Activated CD8-positive, alpha-beta memory T cell treated with anti-CD3 and anti-CD28 coated beads, Interleukin-2, amount 50 U/mL, for 24 hours (primary cell): Measurements from ENCODE around the gene TPT1.

Source experiments
- DNase-seq: peaks from one replicate; pipeline ENCODE4 v3.0.0-alpha.2; 2020; ENCODE audit errors: extremely low read depth

Gene TPT1

DNA sequence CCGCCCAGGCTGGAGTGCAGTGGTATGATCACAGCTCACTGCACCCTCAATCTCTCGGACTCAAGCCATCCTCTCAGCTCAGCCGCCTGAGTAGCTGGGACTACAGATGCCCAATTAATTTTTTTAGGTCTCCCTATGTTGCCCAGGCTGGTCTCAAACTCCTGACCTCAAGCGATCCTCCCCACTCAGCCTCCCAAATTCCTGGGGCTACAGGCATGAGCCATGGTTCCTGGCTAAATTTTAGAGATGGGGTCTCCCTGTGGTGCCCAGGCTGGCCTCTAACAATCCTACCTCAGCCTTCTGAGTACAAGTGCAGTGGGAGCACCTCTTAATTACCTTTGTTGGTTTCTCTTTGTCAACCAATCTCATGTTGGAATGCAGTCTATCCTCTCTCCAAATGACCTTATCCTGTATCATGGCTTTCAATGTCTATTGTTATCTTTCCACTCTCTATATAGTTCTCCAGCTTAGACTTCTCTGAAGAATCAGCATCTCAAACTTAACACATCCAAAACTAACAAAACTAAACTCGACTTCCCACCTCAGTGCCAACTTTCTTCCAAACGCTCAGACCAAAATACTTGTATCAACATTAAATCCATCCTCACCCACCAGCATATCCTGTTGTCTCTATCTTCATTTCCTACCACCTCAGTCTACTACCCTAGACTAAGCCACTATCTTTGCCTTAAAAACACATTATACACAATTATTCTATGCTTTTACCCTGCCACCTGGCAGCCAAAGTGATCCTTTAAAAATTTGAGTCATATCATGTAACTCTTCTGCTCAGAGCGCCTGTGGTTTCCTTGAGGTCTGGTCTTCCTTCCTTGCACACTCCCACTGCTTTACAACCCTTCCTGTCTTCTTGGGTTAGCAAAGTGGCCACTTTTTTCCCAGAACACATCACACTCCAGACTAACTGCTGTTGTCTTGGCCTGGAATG lies 6.7 kb downstream of the TPT1 start:
- no peak for DNase-seq

DNA sequence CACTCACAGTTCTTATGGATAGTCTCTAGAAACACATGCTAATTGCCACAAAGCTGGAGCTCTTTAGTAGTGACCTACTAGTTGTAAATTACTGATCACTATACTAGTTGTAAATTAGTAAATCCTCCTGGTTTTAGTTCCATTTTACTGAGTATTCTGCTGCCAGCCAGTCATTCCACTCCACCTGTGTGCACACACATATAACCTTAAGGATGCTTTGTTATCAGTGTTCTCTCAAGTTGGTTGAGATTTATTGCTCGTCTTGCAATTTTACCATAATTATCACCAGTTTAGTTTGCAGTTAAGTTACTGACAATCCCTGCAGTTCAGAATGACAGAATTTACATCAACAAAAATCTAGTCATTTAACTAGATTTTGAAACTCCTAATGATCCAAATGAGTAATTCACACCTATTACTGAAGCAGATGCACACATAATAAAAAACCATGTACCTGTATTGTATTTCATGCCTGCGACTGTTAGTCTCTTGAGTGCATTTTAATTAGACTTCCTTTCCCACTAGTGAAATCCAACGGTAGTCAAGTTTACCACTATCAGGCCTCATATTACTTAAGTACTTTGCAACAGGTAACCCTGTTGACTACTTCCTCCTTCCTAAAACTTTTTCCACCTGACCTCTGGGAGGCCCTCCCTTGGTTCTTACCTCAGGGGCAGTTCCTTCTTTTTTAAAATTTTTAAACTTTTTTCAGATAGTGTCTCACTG lies 7.6 kb downstream of the TPT1 start:
- DNase-seq, result no peak

DNA sequence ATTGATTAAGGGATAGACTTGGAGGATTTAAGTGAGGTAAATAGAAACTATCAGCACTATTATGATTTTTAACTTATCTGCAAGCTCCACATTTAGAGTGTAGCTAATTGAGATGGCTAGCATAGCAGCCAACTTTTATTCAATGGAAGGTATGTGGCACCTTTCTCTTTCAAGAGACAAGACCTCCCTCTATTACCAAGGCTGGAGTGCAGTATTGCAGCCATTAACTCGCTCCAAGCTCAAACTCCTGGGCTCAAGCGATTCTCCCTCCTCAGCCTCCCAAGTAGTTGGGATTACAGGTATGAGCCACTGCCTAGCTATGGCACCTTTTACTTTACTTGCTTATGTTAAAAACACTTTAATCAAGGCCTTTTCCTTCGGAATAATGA lies 8.2 kb downstream of the TPT1 start:
- no peak for DNase-seq

DNA sequence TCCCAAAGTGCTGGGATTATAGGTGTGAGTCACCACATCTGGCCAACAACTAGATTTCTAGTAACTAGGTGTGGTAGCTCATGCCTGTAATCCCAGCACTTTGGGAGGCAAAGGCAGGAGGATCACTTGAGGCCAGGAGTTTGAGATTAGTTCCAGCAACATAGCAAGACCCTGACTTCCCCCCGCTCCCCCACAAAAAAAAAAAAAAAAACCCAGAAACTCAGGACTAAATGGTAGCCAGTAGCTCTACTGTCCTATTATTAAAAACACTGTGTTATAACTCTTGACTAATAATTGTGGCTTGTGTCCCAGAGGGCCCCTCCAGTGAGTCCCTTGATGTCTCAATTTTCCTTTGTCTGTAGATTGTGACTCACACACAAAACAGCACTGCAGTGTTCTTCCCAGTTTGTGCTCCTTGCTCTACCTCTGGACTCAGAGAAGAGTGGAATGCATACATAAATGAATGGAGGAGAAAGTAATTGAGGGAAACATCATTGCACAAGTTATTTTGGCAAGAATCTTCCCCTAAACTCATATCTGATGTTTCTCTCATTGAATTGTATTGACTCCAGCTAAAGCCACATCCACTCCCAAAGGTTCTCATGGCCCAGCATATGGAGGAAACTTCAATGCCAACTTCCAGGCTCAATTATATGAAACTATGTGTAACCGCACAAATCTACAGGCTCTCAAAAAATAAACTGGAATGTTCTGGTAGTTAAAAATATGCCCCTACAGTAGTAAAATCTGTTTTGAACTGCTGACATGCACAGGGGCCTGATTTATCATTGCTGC lies 8.8 kb downstream of the TPT1 start:
- DNase-seq, result no peak

DNA sequence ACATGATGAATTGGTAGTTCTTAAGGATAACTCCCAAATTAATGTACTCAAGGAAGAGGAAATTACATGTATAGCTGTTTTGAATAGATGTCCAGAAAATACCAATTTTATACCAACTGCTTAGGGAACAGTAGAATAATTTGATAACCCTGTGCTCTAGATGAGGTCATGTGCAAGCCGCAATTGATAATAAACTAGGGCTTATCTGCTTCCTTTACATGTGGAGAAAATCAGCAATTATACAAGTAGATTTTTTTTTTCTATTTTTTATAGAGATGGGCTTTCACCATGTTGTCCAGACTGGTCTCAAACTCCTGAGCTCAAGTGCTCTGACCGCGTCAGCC lies 9.3 kb downstream of the TPT1 start:
- no peak for DNase-seq

DNA sequence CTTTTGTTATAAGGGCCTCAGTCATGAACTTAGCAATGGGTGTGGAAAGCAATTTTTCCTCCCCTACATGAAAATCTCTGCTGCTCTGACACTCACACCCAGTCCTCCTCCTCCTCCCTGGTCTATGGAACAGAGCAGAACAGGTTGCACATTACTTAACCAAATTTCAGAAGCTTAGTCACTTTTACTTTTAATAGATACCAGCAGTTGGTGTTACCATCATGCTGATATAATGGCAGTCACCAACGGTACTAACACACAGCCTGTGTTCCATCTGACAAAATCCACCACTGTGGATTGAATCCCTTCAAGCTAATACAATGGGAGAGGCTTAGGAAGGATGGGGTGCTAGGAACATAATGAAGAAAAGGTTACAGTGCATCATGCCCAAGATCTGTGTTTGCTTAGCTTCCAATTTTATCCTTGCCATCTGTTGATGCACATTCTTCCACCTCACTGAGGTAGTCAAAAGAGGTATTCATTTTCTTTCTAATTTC lies 9.8 kb downstream of the TPT1 start:
- no peak for DNase-seq

DNA sequence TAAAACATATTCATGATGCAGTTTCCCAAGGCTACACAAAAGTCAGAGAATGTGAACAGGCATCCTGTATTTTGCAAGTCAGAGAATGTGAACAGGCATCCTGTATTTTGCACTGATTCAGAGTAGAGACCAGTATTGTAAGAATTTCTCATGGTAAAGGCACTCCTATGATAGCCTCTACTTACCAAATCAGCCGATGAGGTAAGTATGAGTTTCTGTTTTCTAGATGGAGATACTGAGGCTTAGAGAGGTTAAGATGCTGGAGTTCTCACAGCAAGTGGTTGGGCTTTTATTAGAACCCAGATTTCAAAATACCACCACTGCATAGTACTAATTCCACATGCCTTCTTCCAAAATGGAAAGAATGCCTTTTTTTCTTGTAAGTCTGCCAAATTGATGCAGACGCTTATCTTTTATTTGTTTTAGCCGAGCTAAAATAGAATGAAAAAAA lies 12.3 kb downstream of the TPT1 start:
- no peak for DNase-seq

DNA sequence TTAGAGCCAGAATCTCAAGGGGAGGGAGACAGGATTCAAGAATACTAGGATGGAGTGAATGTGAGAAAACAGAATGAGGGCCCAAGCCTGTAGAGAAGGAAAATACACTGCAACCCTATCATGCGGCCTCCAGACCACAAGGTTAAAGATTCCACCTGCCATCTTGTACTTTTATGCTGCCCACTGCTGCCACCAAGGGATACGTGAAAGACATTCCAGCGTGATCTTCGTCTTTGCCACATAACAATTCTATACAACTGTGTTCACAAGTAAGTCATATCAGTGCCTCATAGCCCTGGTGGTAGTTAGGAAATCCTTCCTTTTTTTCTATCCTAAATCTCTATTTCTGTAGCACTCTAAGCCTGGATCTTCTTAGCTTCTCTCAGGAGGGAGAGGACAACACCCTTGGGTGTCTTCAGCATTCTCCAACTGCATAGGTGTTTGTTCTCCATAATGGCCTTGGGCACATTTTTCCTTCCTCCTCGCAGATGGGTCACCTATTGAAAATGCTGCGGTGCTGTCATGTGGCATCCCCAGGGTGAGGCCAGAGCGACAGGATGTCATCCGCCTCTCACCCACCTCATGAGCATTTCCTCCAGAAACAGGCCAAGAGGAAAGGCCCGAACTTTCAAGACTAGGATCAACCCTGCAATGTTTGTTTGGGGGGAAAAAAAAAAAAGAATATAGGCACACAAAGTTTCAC lies 13.6 kb downstream of the TPT1 start:
- no peak for DNase-seq

DNA sequence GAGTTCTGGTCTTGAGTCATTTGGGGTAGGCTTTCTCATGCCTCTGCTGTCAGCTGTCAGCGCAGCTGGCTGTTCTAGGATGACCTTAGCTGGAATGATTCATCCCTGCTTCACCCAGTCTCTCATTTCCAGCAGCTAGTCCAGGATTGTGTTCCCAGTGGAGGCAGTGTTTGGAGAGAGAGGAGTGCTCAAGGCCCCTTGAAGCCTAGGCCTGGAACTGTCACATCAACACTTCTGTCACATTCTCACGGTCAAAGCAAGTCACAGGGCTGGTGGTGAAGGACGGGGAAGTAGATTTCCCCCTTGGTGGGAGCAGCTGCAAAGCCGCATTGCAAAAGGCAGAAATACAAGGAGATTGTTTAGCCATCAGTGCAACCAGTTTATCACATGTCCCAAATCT lies 15.2 kb downstream of the TPT1 start:
- no peak for DNase-seq

DNA sequence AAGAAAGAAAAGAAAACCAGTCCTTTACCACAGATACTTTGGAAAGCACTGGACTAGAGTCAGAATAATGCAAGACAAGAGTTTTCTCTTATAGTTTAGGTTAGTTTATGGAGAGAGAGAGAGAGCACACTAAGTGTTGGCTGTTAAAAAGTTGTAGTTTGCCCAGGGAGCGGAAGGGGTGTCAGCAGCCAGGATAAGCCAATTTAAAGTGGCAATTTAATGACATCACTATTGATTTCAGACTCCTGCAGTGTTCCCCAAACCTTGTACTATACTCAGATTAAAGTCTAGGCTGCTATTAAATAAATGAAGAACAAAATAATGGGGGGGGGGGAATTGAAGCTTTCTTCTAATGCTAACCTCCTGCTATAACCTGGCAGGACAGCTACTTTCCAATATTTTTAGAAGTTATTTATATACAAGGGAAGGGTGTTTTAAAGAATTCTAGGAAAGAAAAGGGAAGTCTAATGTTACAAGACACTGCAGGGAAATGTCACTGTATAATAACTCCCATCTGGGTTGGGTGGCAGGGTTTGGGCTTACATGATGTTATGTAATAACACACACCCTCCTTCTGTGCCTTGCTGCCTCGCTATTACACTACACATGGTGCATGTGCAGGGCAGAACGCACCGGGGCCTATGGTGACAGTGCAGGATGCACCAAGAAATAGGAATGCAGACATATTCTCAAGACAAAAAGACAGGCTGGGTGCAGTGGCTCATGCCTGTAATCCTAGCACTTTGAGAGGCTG lies 19.9 kb downstream of the TPT1 start:
- no peak for DNase-seq

DNA sequence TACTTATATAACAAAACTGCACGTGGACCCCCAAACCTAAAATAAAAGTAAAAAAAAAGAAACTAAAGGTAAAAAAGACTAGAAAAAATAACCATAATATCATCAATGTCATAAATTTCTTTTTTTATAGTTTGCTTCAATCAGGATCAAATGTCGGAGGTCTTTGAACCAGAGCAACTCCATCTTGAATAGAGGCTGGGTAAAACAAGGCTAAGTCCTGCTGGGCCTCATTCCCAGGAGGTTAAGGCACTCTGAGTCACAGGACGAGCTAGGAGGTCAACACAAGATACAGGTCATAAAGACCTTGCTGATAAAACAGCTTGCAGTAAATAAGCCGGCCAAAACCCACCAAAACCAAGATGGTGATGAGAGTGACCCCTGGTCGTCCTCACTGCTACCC lies 24.0 kb downstream of the TPT1 start:
- DNase-seq, result no peak

DNA sequence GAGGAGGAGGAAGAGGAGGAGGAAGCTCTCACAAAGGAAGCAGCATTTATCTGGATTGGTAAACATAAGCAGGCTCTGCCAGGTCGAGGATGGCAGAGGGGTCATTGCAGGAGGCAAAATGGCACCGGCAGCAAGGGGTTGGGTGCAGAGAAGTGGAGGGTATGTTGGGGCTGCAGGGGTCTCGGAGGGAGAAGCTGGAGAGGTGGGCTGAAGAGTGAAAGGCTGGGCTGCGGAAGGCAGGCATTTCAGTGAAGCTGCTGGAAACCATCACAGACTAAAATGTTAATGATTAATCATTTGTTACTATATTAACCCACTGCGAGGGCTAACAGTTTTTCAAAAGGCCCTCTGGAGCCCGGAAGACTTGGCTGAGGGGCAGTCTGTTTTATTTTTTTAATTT lies 24.6 kb downstream of the TPT1 start:
- DNase-seq, result no peak

DNA sequence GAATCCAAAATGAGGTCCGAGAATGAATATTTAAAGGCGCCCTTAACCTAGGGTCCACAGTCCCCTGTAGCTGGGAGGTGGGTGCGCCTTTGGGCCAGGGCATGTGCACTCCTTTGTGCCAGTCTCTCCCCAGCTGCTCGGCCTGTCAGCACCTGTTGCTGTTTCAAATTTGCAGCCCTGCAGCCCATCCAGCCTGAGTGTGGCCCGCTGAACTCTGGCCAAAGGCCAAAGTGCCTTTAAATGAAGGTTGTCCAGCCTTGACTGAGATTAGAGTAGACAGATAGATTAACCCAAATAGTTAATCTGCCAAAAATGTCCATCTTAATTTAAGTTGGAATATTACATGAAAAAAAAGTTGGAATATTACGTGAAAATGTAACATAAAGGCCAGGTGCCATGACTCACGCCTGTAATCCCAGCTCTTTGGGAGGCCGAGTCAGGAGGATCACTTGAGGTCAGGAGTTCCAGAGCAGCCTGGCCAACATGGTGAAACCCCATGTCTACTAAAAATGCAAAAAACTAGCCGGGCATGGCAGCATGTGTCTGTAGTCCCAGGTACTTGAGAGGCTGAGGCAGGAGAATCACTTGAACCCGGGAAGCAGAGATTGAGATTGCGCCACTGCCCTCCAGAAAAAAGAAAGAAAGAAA lies 25.3 kb downstream of the TPT1 start:
- no peak for DNase-seq

DNA sequence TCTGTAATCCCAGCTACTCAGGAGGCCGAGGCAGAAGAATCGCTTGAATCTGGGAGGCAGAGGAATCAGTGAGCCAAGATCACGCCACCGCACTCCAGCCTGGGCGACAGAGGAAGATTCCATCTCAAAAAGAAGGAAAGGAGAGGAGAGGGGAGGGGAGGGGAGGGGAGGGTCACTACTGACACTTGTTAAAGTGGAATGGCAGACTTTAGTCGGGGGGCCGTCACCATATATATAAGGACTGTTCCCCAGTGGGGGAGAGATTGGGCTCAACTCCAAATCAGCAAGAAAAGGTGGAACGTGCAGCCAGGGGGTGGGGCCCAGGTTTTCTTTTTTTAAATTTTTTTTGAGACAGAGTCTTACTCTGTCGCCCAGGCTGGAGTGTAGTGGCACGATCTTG lies 26.2 kb downstream of the TPT1 start:
- DNase-seq, result no peak

DNA sequence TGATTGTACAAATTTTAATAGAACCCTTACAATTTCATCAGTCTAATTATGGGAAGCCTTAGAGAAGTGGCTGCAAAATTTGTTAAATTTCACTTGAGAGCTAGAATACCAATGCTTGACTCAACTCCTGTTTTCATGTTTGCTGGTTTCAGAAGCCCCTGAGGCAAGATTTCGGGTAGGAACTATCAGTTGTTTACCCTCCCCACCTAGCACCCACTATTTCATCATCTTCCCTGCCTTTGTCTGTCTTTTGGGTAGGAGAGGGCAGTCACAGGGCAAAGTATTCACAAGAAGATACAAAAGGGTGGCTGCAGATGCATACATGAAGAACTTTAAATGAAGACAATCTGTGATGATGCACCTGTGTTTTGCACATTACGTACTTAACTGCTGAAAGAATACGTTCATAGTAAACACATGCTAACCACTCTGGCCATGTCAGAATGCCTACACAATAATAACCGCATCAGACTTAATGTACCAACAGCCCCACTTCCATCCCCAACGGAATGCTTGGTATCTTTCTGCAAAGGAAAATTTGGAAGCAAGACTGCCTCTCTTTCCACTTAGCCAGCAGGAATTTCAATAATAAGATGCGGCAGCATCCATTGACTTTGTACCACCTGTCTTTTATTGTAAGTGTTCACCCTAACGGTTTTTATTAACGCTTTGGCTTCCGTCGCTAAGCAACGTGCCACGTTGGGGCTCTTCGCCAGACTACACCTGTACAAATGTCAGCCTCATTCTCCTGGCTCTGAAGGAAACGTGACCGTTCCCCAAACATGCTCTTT lies 30.4 kb downstream of the TPT1 start:
- DNase-seq, result no peak

DNA sequence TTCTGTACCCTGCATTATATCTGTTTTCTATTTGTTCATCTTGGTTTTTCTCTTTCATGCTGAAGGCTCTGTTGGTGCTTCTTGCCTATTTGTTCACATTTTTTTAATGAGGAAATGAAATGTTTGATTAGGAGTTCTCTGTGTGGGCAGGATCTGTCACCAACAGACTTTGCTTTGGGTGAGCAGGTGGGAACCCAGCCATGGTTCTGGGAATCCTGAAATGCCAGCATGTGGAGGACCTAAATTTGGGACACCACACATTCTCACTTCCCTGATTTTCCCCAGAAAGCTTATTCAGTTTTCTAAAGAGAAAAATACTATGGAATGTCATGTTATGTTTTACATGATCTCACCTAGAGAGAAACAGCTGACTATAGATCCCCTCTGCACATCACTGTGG lies 34.0 kb downstream of the TPT1 start:
- no peak for DNase-seq

DNA sequence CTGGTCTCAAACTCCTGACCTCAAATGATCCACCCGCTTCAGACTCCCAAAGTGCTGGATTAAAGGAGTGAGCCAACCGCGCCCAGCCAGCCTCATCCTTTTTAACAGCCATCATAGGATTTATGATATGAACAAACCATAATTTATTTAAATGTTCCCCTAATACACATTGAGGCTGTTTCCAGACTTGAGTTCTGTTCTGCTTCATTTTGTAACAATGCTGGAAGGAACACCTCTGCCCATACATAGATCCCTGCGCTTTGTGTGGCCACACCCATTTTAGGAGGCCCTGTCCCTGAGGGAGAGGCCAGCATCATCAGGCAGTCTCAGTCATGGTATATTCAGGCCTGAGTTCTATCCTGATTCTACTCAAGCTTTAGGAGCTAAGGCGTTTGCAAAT lies 35.9 kb downstream of the TPT1 start:
- DNase-seq, result no peak

DNA sequence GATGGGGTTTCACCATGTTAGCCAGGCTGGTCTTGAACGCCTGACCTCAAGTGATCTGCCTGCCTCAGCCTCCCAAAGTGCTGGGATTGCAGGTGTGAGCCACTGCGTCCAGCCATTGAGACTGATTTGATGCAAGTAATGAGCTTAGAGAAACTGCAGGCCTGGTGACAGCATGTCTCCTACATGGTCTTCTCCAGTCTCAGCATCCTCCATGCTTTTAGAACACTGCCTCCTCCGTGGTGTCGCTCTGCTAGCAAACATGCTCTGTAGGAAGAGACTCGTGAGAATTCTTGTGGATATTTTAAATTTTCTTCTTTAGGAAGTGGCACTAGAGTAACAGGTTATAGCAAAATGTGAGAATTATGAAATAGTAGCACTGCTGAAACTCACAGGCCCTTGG lies 37.1 kb downstream of the TPT1 start:
- DNase-seq, result no peak

DNA sequence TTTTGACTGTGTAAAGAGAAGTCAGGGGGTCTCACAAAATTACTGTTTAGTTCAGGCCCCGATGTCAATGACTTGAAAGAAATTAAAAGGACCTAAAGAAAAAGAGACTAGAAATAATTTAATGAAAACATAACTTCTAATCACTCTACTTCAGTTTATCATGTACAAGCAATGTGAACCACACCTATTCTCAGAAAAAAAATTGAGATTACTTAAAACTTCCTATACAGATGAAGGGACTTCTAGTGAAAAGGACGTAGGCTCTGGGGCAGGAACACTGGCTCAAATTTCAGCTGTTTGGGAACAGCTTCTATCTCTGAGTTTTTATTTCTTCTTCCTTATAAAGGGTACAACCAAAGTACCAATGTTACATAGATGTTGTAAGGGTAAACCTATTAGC lies 38.0 kb downstream of the TPT1 start:
- no peak for DNase-seq

DNA sequence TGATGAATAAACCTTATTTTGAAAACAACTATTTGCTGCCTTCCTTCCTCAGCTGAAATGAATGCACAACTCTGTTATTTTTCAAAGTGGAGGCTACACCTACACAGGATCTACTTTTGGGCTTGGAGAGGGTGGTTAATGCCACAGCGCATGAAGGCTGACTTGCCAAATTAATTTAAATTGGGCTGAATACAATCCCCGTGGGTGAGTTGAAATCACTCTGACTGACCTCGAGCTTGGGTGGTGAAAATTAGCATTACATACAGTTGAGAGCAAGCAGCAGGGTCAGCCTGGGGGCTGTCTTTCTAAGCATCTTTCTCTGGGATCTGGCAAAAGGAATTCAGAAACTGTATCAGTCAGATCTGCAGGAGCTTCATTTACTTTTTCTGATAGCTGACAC lies 38.5 kb downstream of the TPT1 start:
- DNase-seq, result no peak
